Thyroid gland (tissue), 4 donors: ENCODE results near the gene PPARG.
"Not testable (repeated sequence)": the region's sequence is repeated elsewhere in the genome, so short reads cannot be mapped to it uniquely, and the experiment has no call there.

ENCODE experiments used
- POLR2A ChIP-seq, 2 donors: fragments of 450-650 bp; IDR thresholded peaks; one replicate each; pipeline ENCODE4 v1.6.1; 2017; ENCODE audit warnings: antibody characterized with exemption in 2 of 2, mild to moderate bottlenecking in 2 of 2, moderate library complexity in 1 of 2
- TF ChIP-seq, protein P1 (sequence below), 6 experiments: fragments of 200-600 bp in 3 of 6; fragments of 450-650 bp in 3 of 6; sonication (generic) in 3 of 6; IDR thresholded peaks; one replicate each; pipeline ENCODE4 v1.5.1; 2016 to 2019; ENCODE audit warnings: antibody characterized with exemption in 6 of 6, mild to moderate bottlenecking in 2 of 6, inconsistent platforms in 1 of 6, moderate library complexity in 1 of 6

- TF ChIP-seq, protein P1, sequence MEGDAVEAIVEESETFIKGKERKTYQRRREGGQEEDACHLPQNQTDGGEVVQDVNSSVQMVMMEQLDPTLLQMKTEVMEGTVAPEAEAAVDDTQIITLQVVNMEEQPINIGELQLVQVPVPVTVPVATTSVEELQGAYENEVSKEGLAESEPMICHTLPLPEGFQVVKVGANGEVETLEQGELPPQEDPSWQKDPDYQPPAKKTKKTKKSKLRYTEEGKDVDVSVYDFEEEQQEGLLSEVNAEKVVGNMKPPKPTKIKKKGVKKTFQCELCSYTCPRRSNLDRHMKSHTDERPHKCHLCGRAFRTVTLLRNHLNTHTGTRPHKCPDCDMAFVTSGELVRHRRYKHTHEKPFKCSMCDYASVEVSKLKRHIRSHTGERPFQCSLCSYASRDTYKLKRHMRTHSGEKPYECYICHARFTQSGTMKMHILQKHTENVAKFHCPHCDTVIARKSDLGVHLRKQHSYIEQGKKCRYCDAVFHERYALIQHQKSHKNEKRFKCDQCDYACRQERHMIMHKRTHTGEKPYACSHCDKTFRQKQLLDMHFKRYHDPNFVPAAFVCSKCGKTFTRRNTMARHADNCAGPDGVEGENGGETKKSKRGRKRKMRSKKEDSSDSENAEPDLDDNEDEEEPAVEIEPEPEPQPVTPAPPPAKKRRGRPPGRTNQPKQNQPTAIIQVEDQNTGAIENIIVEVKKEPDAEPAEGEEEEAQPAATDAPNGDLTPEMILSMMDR (IDR thresholded peaks at IDR 0.05) = not testable (repeated sequence)
- TF ChIP-seq POLR2A (IDR thresholded peaks at IDR 0.05) = not testable (repeated sequence)
Measured at GRCh38 chr3:12285779-12286178, 3.1 kb upstream of the PPARG start.
